HG03457 (cell line): ENCODE data around the gene SLC5A10.
"Not testable (repeated sequence)": the region's sequence is repeated elsewhere in the genome, so short reads cannot be mapped to it uniquely, and the experiment has no call there.

ENCODE experiments used
- ATAC-seq: cut with Tn5 transposase; IDR thresholded peaks from one replicate; pipeline ENCODE4 v1.9.1; 2021; ENCODE audit warnings: moderate number of reproducible peaks; ENCODE audit not compliant: unreplicated experiment

Gene SLC5A10

GRCh38 chr17:18946536-18946935 is 5.4 kb upstream of the SLC5A10 start:
- no peak for ATAC-seq

- no peak for ATAC-seq
These were observed 4.1 kb upstream of the SLC5A10 start for GRCh38 chr17:18947866-18948265.

- no peak for ATAC-seq
These were observed 3.4 kb upstream of the SLC5A10 start for GRCh38 chr17:18948476-18949006.

- no peak for ATAC-seq
These were observed 2.4 kb upstream of the SLC5A10 start for GRCh38 chr17:18949566-18949965.

- ATAC-seq: no peak
These were observed 1.6 kb upstream of the SLC5A10 start for GRCh38 chr17:18950346-18950745.

- no peak for ATAC-seq
These were observed 740 bp upstream of the SLC5A10 start for GRCh38 chr17:18950944-18951905.

- no peak for ATAC-seq
These were observed 1.3 kb downstream of the SLC5A10 start for GRCh38 chr17:18953231-18953728.

- ATAC-seq: no peak
These were observed 2.4 kb downstream of the SLC5A10 start for GRCh38 chr17:18954321-18954720.

GRCh38 chr17:18955009-18955408 is 3.0 kb downstream of the SLC5A10 start:
- ATAC-seq: no peak

- not testable (repeated sequence) for ATAC-seq
These were observed 4.1 kb downstream of the SLC5A10 start for GRCh38 chr17:18956021-18956420.

- no peak for ATAC-seq
These were observed 4.6 kb downstream of the SLC5A10 start for GRCh38 chr17:18956581-18956980.

GRCh38 chr17:18957831-18958230 is 5.9 kb downstream of the SLC5A10 start:
- ATAC-seq: no peak

- ATAC-seq: no peak
These were observed 6.6 kb downstream of the SLC5A10 start for GRCh38 chr17:18958611-18959010.

- no peak for ATAC-seq
These were observed 7.3 kb downstream of the SLC5A10 start for GRCh38 chr17:18959071-18959844.

- no peak for ATAC-seq
These were observed 7.9 kb downstream of the SLC5A10 start for GRCh38 chr17:18959845-18960240.

GRCh38 chr17:18960241-18960665 is 8.3 kb downstream of the SLC5A10 start:
- ATAC-seq: no peak

GRCh38 chr17:18960803-18961511 is 9.0 kb downstream of the SLC5A10 start:
- no peak for ATAC-seq

GRCh38 chr17:18961634-18962493 is 9.9 kb downstream of the SLC5A10 start:
- ATAC-seq: no peak

GRCh38 chr17:18962494-18962815 is 10.5 kb downstream of the SLC5A10 start:
- no peak for ATAC-seq
